ENCODE results near the gene DDRGK1.

DNA sequence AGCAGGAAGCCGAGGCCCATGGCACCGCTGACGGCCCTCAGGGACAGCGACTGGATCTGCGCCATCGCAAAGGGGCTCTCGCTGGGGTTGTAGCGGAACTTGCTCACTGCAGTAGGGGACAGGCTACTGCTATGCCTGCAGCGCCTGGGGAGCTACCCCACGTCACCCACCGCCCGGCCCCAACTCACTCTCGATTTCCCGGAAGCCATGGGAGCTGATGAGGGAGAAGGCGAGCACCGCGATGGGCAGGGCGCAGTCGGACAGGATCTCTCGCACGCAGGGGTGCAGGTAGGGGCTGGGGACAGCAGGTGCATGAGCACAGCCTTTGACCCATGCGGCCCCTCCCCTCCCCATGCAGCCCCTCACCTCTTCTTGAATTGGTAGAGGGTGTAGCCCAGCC is 24.7 kb upstream of the DDRGK1 start:
- TF ChIP-seq, protein P1, sequence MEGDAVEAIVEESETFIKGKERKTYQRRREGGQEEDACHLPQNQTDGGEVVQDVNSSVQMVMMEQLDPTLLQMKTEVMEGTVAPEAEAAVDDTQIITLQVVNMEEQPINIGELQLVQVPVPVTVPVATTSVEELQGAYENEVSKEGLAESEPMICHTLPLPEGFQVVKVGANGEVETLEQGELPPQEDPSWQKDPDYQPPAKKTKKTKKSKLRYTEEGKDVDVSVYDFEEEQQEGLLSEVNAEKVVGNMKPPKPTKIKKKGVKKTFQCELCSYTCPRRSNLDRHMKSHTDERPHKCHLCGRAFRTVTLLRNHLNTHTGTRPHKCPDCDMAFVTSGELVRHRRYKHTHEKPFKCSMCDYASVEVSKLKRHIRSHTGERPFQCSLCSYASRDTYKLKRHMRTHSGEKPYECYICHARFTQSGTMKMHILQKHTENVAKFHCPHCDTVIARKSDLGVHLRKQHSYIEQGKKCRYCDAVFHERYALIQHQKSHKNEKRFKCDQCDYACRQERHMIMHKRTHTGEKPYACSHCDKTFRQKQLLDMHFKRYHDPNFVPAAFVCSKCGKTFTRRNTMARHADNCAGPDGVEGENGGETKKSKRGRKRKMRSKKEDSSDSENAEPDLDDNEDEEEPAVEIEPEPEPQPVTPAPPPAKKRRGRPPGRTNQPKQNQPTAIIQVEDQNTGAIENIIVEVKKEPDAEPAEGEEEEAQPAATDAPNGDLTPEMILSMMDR (IDR thresholded peaks at IDR 0.05; ENCODE audit: low read length), result no peak
- TF ChIP-seq EZH2 (IDR thresholded peaks at IDR 0.05; ENCODE audit: borderline replicate concordance, low read length), result no peak

Measured in OCI-LY1 (cell line).